Measurements from ENCODE around the gene NAP1L2. TPM values are rescaled to one million over a fixed set of nuclear protein-coding genes. Genes with fewer than 3 reads are reported as not detected.

The NAP1L2 gene
- total and polyA plus RNA-seq, 12 donors, result 0.20 to 16.7 (median 8.3) TPM

Other genes starting within 250 kb of the NAP1L2 start
- not detected for gene PABPC1L2B, start 211.9 kb downstream of the NAP1L2 start, total RNA-seq
- not detected for gene PABPC1L2B, start 211.9 kb downstream of the NAP1L2 start, polyA plus RNA-seq
- not detected for gene PABPC1L2A, start 135.3 kb downstream of the NAP1L2 start, total RNA-seq
- not detected for gene PABPC1L2A, start 135.3 kb downstream of the NAP1L2 start, polyA plus RNA-seq
- gene CDX4, start 232.2 kb upstream of the NAP1L2 start, total RNA-seq, result not detected
- not detected for gene CDX4, start 232.2 kb upstream of the NAP1L2 start, polyA plus RNA-seq